HG03139 (cell line): ENCODE measurements around the gene ANKS1B.
"Not testable (repeated sequence)": the region's sequence is repeated elsewhere in the genome, so short reads cannot be mapped to it uniquely, and the experiment has no call there.

Experiments used
- ATAC-seq: cut with Tn5 transposase; IDR thresholded peaks from one replicate; pipeline ENCODE4 v1.9.1; 2021; ENCODE audit not compliant: unreplicated experiment

The ANKS1B gene

DNA sequence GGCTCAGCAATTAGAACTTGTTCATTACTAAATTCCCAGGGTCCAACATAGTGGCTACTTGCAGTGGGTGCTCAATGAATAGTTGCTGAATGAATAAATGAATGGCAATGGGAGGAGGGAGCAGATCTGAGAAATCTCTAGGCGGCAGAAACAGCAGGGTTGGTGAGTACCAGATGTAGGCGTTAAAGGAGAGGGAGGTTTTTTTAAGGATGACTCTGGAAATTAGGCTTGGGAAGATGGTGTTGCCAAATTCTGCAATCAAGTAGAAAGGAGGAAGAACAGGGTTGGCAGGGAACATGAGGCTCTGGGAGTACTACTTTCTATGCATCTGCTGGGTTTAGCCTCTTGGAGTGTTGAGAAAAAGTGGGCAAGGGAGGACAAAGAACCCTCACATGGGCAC is 1132.6 kb downstream of the ANKS1B start:
- ATAC-seq: no peak

- ATAC-seq: no peak
Observed at GRCh38 chr12:98847242-98847641, 1137.5 kb downstream of the ANKS1B start.

GRCh38 chr12:98845957-98846356 is 1138.8 kb downstream of the ANKS1B start:
- no peak for ATAC-seq

GRCh38 chr12:98840325-98840724 is 1144.4 kb downstream of the ANKS1B start:
- no peak for ATAC-seq

- ATAC-seq: no peak
Observed at GRCh38 chr12:98838231-98838647, 1146.5 kb downstream of the ANKS1B start.

DNA sequence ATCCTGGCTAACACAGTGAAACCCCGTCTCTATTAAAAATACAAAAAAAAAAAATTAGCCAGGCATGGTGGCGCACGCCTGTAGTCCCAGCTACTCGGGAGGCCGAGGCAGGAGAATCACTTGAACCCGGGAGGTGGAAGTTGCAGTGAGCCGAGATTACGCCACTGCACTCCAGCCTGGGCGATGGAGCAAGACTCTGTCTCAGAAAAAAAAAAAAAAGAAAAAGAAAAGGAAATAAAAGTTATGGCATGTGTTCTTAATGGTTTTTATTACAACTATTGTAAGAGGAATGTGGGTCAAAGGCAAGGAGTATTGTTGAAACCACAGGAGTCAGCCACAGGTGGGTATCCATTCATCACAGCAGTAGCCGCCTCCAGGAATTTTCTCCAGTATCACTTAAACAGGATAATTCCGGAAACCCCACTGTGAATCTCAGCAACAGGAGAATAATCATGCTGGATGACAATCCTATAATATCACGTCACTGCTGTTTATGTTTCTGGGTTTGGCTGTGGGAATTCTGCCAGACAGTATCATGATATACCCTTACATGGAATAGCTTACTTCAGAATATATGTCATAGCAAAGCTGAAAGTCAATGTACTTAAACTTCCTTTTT is 1147.5 kb downstream of the ANKS1B start:
- ATAC-seq: not testable (repeated sequence)

GRCh38 chr12:98830657-98831056 is 1154.1 kb downstream of the ANKS1B start:
- ATAC-seq: no peak

DNA sequence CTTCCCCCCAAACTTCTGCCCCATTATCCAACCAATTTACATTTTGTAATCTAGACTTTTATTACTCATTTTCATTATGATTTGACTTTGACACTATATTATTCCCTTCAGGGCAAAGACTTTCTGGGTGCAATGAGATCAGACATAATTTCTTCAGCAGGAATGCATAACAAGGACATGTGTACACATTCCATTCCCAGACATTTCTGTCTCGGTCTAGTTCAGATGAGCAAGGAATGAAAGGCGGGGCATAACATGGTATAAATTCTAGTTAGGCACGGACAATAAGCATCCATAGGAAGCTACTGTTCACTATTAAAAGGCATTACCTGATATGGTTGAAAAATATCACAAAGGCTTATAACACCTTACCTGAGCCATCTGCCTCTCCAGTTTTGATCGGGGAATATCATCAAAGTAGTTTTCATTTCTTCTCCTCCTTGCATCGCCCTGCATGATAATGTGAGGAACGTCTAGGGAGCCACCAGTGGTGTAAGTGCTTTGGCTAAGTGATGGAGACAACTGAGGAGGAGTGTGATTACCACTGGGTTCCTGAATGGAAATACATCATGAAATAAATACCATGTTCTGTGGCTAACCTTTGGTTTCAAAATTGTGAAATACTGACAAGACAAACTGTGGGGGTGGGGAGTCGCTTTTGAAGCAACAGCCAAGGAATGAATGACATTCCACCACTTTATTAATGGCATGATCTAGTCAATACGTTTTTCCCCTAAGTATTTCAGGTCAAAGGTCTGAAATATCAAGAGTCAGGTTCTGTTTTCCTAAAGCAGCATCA is 1155.7 kb downstream of the ANKS1B start:
- ATAC-seq: no peak

GRCh38 chr12:98823012-98823411 is 1161.7 kb downstream of the ANKS1B start:
- ATAC-seq: no peak

GRCh38 chr12:98821866-98822265 is 1162.9 kb downstream of the ANKS1B start:
- ATAC-seq: no peak

DNA sequence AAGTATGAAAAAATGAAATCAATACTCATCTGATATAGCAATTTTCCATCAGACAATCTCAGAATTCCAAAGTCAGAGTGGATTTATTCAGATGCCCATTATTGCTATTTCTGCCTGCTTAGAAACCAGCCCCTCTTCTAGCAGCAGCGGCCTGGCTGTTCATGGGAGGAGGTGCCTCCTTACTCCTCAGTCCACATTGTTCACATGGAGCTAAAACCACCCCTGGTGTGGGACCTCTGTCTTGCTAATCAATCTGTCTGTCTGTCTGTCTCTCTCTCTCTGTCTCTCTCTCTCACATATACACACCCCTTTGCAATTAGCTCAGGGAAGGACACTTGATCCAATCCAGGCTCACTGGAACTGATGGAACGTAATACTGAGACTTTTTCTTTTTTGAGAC is 1163.5 kb downstream of the ANKS1B start:
- ATAC-seq: no peak

DNA sequence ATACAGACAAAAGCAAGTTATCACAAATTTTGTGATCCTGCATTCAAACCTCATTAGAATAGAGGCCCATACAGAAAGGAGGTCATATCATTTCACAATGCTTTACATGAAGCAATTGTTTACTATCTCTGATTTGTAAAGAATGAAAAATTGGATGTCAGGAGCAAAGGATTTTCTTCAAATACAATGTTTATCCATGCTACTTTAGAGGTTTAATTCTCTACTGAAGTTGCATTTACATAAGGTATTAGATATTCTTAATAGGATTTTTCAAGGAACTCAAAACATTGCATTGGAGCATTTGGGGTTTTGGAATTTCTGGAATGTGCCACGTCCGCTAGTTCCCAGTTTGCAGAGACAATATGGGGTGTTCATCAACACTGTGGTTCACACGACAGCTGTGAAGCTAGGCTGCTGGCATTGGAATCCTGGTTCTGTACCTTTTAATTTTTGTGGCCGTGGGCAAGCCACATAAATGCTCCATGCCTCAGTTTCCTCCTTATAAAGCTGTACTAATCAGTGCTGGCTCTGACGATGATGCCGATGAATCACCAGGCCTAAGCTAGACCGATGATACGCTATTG is 1164.8 kb downstream of the ANKS1B start:
- ATAC-seq: no peak

DNA sequence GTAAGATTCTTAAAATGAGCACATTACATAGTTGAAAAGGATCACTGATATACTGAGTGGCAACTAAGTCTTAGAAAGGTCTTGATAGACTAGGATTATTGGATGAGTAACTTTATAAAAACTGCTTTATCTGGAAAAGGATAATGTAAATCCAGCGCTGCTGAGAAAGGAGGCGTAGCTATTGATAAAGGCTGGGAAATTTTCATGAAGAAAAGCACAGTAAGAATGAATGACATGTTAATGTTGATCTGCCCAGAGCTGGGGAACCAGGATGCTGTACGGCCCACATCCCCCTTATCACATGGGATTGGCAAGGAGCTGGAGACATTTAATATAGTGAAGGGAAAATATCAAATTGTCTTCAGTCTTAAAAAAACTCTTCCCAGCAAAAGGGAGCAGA is 1165.7 kb downstream of the ANKS1B start:
- ATAC-seq: no peak

DNA sequence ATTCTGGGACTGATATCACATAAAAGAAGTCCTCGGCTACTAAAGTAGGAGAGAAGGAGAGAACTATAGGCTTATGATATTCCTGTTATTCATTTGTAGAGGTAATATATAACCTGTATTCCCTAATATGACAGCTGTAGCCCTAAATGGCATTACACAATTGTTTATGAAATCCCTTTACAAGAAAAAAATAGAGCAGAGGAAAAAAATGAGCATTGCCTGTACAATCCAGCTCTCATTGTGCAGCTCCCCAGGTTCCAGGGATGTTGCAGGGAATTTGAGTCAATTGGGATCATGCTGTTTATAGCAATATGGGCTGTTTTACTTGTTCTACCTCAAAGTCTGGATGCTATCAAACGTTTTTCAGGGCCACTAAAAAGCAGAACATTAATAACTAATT is 1166.5 kb downstream of the ANKS1B start:
- no peak for ATAC-seq

DNA sequence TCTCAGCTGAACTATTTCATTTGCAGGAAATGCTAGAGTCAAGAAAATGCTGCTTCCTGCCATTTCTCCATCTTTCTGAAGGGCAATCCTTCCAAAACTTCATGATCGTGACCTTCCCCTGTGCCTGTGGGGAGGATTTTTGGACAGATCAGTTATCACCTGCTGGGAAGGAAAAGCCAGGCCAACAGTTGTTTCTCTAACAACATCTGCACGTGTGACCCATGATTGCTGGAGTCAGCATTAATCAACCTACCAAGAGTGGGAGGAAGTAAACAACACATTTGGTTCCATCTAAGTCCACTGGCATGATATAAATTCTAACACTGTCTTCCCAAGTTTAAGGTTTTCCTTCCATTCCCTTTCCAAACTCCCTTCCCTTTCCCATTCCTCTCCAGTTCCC is 1167.0 kb downstream of the ANKS1B start:
- ATAC-seq: no peak

GRCh38 chr12:98816720-98817119 is 1168.0 kb downstream of the ANKS1B start:
- no peak for ATAC-seq

- no peak for ATAC-seq
Observed at GRCh38 chr12:98814254-98814653, 1170.5 kb downstream of the ANKS1B start.

- ATAC-seq: no peak
Observed at GRCh38 chr12:98812225-98812624, 1172.5 kb downstream of the ANKS1B start.

DNA sequence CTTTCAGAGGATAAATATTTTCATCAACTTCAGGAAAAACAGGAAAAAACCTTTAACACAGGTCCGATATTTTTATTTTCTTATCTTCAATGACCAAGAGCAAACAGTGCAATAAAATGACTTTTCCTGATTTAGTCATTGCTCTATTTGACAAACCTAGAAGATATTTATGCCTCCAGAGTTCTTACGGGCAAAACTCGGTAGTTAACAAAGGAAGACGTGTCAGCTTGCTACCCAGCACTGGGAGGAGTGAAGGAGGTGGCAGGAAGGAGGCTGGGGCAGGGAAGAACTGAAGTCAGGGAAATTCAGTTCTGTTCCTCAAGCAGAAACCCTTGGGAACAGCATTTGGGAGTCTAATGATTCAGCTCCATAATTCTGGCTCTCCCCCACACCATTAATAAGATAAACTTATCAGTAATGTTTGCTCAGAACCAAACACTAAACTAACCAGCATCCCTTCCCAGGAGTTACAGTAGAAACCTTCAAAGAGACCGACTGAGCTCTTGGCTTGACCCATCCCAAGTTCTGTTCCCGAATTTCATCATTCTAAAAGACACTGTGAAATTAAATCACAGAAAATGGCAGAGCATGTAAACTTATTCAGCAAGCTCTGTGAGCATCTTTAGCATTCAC is 1176.4 kb downstream of the ANKS1B start:
- no peak for ATAC-seq

GRCh38 chr12:98807187-98807586 is 1177.5 kb downstream of the ANKS1B start:
- ATAC-seq: no peak

- no peak for ATAC-seq
Observed at GRCh38 chr12:98803468-98804209, 1181.1 kb downstream of the ANKS1B start.
